ENCODE measurements around the gene HLTF.
A peak's percentile ranks its signal among the peaks of the same experiment; 100 is the strongest.

Gene HLTF

GRCh38 chr3:149005416-149005815 is 80.9 kb downstream of the HLTF start:
- H3K9me3 ChIP-seq (replicated peaks; ENCODE audit: insufficient read depth, low read length) = no peaks in the 10 kb centered on the region
- H3K27ac ChIP-seq (ENCODE audit: low read length) = no peak overlapping the region
- H3F3A ChIP-seq (ENCODE audit: insufficient read depth, low read length) = peaks cover 22% of the 10 kb centered on the region
- H3K4me3 ChIP-seq (ENCODE audit: low read length) = no peak overlapping the region
- no peak overlapping the region for H3K4me2 ChIP-seq (ENCODE audit: low read depth, low read length)
- DNase-seq = no peak
- TF ChIP-seq EZH2phosphoT487 (IDR thresholded peaks at IDR 0.05; ENCODE audit: low read length) (no peak), EZH2 (optimal IDR thresholded peaks at IDR 0.05; ENCODE audit: low read depth, low read length) (no peak)
- TF ChIP-seq, protein P1, sequence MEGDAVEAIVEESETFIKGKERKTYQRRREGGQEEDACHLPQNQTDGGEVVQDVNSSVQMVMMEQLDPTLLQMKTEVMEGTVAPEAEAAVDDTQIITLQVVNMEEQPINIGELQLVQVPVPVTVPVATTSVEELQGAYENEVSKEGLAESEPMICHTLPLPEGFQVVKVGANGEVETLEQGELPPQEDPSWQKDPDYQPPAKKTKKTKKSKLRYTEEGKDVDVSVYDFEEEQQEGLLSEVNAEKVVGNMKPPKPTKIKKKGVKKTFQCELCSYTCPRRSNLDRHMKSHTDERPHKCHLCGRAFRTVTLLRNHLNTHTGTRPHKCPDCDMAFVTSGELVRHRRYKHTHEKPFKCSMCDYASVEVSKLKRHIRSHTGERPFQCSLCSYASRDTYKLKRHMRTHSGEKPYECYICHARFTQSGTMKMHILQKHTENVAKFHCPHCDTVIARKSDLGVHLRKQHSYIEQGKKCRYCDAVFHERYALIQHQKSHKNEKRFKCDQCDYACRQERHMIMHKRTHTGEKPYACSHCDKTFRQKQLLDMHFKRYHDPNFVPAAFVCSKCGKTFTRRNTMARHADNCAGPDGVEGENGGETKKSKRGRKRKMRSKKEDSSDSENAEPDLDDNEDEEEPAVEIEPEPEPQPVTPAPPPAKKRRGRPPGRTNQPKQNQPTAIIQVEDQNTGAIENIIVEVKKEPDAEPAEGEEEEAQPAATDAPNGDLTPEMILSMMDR (IDR thresholded peaks at IDR 0.05; ENCODE audit: low read length) = no peak
- no peaks in the 10 kb centered on the region for H3K9me2 ChIP-seq (replicated peaks; ENCODE audit: insufficient read depth, low read length)
- H3K36me3 ChIP-seq (replicated peaks; ENCODE audit: insufficient read depth, low read length) = peaks cover 3% of the 10 kb centered on the region; the same call in 1 of the 2 replicates
- no peak overlapping the region for H2AFZ ChIP-seq (ENCODE audit: low read length)
- H3K4me1 ChIP-seq (ENCODE audit: low read length) = peaks cover 54% of the 10 kb centered on the region
- peaks cover 24% of the 10 kb centered on the region for H3K79me2 ChIP-seq (ENCODE audit: low read length)
- no peaks in the 10 kb centered on the region for H4K20me1 ChIP-seq (ENCODE audit: insufficient read depth, low read length)
- no peak overlapping the region for H3K9ac ChIP-seq (ENCODE audit: low read length)
- no peaks in the 10 kb centered on the region for H3K27me3 ChIP-seq (replicated peaks; ENCODE audit: insufficient read depth, low read length)

DNA sequence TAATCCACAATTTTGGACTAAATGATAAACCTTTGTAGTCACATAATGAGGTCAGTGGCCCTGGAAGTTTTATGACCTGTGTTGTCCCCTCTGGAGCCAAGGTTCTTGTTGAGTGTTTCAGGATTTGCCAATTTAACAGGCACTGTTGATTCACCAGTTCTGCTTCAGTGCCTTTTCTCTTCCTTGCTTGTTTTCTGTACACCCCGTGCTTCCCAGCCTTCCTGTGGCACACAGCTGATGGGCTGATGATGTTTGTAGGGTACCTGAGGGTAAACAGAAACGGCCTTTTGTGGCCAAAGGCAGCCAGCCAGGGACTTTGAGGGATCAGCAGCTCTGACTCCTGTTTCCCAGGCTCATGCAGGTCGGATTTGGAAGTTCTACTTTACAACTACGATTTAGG is 81.7 kb downstream of the HLTF start:
- DNase-seq = no peak
- H3K4me1 ChIP-seq (ENCODE audit: low read length) = peaks cover 57% of the 10 kb centered on the region
- peaks cover 24% of the 10 kb centered on the region for H3K79me2 ChIP-seq (ENCODE audit: low read length)

GRCh38 chr3:149003653-149004305 is 82.6 kb downstream of the HLTF start:
- Histone ChIP-seq H3K4me2 (ENCODE audit: low read depth, low read length) (peak overlapping the region; percentile 15; the same call in 1 of the 2 replicates), H3K4me3 (ENCODE audit: low read length) (no peak overlapping the region), H3K79me2 (ENCODE audit: low read length) (peaks cover 24% of the 10 kb centered on the region), H3K9me3 (replicated peaks; ENCODE audit: insufficient read depth, low read length) (no peaks in the 10 kb centered on the region), H3K9ac (ENCODE audit: low read length) (peak overlapping the region; percentile 36; the same call in 1 of the 2 replicates), H2AFZ (ENCODE audit: low read length) (no peak overlapping the region), H3K9me2 (replicated peaks; ENCODE audit: insufficient read depth, low read length) (no peaks in the 10 kb centered on the region), H3K36me3 (replicated peaks; ENCODE audit: insufficient read depth, low read length) (no peaks in the 10 kb centered on the region; the same call in 1 of the 2 replicates), H4K20me1 (ENCODE audit: insufficient read depth, low read length) (no peaks in the 10 kb centered on the region), H3F3A (ENCODE audit: insufficient read depth, low read length) (peaks cover 32% of the 10 kb centered on the region), H3K27me3 (replicated peaks; ENCODE audit: insufficient read depth, low read length) (no peaks in the 10 kb centered on the region), H3K27ac (ENCODE audit: low read length) (peak overlapping the region; percentile 86), H3K4me1 (ENCODE audit: low read length) (peaks cover 53% of the 10 kb centered on the region)
- DNase-seq = peak; percentile 88
- TF ChIP-seq EZH2phosphoT487 (IDR thresholded peaks at IDR 0.05; ENCODE audit: low read length) (no peak), EZH2 (optimal IDR thresholded peaks at IDR 0.05; ENCODE audit: low read depth, low read length) (no peak)
- TF ChIP-seq, protein P1 (IDR thresholded peaks at IDR 0.05; ENCODE audit: low read length) = no peak

More for the DNA sequence above, 81.7 kb downstream of the HLTF start:
- H3K9me3 ChIP-seq (replicated peaks; ENCODE audit: insufficient read depth, low read length) = no peaks in the 10 kb centered on the region
- H2AFZ ChIP-seq (ENCODE audit: low read length) = no peak overlapping the region
- H3K27ac ChIP-seq (ENCODE audit: low read length) = peak overlapping the region; percentile 86
- H3K9ac ChIP-seq (ENCODE audit: low read length) = peak overlapping the region; percentile 21; the same call in 1 of the 2 replicates
- no peaks in the 10 kb centered on the region for H3K9me2 ChIP-seq (replicated peaks; ENCODE audit: insufficient read depth, low read length)
- TF ChIP-seq EZH2 (optimal IDR thresholded peaks at IDR 0.05; ENCODE audit: low read depth, low read length) (no peak), EZH2phosphoT487 (IDR thresholded peaks at IDR 0.05; ENCODE audit: low read length) (no peak)
- TF ChIP-seq, protein P1 (IDR thresholded peaks at IDR 0.05; ENCODE audit: low read length) = no peak
- peaks cover 3% of the 10 kb centered on the region; the same call in 1 of the 2 replicates for H3K36me3 ChIP-seq (replicated peaks; ENCODE audit: insufficient read depth, low read length)
- no peak overlapping the region for H3K4me2 ChIP-seq (ENCODE audit: low read depth, low read length)
- no peaks in the 10 kb centered on the region for H4K20me1 ChIP-seq (ENCODE audit: insufficient read depth, low read length)
- no peak overlapping the region for H3K4me3 ChIP-seq (ENCODE audit: low read length)
- peaks cover 29% of the 10 kb centered on the region for H3F3A ChIP-seq (ENCODE audit: insufficient read depth, low read length)
- H3K27me3 ChIP-seq (replicated peaks; ENCODE audit: insufficient read depth, low read length) = no peaks in the 10 kb centered on the region
